ELR (cell line): ENCODE results near the gene SEMA6C.
A peak's percentile ranks its signal among the peaks of the same experiment; 100 is the strongest.

Experiments
- DNase-seq: peaks from one replicate; pipeline ENCODE4 v3.0.0-alpha.2; 2015; ENCODE audit warnings: low read depth

The SEMA6C gene

DNA sequence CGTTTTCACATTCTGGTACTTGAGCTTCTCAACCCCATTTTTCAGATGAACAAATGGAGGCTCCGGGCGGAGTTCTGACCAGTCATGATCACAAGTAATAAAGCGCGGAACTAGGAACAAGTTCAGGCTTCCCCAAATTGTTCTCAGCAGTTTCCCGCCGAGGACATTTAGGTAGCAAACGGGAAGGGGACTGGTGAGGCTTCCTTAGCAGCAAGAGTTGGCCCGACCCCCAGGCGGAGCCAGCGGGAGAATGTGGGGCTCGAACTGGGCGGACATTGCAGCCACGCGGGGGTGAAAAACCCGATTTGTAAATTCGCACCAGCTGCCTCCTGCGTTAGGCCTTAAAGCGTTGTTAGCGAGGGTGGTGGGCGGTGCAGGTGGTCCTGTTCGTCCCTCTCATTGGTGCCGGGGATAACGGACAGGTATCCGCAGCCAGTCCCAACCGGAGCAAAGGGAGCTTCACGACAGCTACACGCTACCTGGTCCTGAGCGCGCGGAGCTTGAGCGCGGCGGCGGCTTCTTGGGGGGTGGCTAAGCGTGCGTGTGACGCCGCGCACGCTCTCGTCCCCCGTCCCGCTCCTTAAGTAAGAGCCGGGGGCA, 15.3 kb downstream of the SEMA6C start:
- peak; percentile 61 for DNase-seq

DNA sequence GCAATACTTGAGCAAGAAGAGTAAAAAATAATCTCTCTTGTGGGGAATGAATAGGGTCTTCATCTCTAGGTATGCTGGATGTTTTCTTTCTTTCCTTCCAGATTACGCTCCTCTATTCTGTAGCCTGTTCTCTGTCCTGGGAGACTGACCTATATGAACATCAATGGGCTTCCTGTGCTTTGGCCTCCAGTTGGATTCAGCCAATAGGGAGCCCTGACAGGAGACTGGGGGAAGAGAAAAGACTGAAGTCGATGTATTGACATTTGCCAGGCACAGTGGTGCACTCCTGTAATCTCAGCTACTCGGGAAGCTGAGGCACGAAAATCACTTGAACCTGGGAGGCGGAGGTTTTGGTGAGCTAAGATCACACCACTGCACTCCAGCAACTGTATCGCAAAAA, 17.6 kb downstream of the SEMA6C start:
- no peak for DNase-seq

DNA sequence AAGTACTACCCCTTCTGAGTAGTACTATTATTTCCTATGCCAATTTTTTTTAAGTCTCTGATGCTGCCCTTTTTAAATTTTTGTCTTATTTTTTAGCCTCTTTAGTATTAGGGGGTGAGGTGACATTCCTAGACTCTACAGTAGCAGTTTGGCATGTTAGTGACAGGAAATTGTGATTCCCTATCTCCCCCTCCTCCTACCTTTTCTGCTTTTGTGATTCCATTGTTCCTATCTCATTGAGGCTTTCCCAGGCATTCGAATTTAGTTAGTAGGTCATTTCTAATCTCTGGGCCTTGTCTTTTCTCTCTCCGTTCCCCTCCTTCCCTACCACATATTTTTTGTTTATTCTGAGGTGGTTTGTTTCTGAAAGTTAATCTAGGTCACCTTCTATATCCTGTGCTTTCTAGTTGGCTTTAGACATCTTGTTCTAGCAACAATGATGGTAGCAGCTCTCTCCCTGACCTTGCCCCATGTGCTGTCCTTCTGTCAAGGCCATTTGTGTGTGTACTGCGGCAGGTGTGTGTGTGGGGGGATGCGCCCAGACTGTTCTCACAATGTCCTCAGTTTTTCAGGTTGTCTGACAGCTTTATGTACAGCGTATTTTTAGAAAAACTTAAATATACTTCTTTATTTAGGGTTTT, 21.5 kb downstream of the SEMA6C start:
- DNase-seq = no peak

DNA sequence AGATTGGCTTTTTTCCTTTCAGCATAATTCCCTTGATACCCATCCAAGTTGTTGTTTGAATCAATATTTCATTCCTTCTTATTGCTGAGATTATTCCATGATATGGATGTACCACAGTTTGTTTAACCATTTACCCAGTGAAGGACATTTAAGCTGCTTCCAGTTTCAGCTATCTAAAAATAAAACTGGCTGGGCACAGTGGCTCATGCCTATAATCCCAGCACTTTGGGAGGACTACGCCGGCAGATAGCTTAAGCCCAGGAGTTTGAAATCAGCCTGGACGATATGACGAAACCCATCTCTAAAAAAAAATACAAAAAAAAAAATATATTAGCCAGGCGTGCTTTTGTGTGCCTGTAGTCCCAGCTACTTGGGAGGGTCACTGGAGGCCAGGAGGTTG, 32.6 kb downstream of the SEMA6C start:
- no peak for DNase-seq

DNA sequence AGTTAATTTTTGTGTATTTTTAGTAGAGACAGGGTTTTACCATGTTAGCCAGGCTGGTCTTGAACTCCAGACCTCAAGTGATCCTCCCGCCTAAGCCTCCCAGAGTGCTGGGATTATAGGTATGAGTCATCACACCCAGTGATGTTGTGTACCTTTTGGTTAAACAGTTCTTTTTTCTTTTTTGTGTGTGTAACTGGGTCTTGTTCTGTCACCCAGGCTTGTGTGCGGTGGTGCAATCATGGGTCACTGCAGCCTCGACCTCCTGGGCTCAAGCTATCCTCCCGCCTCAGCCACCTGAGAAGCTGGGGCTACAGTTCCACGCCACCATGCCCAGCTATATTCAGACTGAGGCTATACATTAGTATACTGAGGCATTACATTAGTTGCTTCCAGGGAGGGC, 38.1 kb downstream of the SEMA6C start:
- DNase-seq = no peak

DNA sequence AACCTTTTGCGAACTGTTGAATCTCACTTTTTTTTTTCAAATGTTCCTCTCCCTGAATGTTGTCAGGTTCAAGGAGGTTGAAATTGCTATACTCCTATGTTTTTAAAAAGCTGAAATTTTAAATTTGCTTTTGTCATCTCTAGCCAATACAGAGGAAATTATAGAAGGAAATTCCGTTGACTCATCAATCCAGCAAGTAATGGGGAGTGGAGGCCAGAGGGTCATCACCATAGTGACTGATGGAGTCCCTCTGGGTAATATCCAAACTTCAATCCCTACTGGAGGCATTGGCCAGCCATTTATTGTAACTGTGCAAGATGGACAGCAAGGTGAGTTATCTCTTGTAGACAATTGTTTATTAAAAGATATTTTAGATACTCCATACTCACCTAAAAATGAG, 39.5 kb downstream of the SEMA6C start:
- peak; percentile 70 for DNase-seq

DNA sequence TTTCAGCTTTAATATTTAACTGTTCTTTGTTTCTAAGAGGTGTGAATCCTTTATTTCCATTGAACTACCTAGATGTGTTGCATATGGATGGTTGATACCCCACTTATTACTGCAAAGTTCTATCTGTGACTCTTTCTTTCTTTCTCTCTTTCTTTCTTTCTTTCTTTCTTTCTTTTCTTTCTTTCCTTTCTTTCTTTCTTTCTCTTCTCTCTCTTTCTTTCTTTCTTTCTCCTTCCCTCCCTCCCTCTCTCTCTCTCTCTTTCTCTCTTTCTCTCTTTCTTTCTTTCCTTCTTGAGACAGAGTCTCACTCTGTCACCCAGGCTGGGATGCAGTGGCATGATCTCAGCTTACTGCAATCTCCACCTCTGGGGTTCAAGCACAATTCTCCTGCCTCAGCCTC, 41.8 kb downstream of the SEMA6C start:
- no peak for DNase-seq

DNA sequence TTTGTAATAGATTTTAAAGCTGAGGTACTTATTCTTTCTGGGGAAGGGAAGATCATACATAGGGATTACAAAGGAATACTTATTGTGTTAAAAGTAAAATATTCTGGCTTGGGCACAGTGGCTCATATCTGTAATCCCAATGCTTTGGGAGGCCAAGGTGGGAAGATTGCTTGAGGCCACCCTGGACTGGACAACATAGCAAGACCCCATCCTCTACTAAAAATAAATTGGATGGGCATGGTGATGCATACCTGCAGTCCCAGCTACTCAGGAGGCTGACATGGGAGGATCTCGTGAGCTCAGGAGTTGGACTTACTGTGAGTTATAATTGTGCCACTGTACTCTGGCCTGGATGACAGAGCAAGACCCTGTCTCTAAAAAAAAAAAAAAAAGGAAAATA, 48.3 kb downstream of the SEMA6C start:
- no peak for DNase-seq

DNA sequence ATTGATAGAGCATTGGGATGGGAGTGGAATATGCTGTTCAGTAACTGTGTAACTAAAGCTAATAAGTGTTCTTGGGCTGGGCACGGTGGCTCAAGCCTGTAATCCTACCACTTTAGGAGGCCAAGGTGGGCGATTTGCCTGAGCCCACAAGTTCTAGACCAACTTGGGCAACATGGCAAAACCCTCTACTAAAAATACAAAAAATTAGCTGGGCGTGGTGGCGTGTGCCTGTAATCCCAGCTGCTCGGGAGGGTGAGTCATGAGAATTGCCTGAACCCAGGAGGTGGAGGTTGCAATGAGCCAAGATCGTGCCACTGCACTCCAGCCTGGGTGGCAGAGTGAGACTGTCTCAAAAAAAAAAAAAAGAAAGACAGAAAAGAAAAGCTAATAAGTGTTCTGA, 49.0 kb downstream of the SEMA6C start:
- DNase-seq = peak; percentile 26

DNA sequence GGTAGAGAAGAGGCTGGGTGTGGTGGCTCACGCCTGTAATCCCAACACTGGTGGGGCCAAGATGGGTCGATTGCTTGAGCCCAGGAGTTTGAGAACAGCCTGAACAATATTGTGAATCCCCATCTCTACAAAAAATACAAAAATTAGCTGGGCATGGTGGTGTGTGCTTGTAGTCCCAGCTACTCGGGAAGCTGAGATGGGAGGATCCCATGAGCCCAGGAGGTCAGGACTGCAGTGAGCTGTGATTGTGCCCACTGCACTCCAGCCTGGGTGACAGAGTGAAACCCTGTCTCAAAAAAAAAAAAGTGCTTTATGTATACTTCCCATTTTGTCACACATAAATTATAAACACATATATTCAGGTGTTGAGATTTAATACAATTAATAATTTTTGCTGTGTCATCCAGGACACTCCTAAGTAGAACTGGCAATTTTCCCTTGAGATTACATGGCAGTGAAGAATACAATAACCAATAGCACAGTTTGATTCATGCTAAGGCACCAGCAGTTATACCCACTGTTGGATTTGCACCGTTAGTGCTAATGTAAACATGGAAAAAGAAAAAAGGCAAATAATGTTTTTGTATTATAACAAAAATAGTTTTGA, 60.4 kb downstream of the SEMA6C start:
- DNase-seq = no peak
